Stimulated activated CD4-positive, alpha-beta T cell treated with anti-CD3 and anti-CD28 coated beads, Interleukin-15, amount 100 ng/mL, for 48 hours (primary cell): ENCODE data around the gene ZNF629.

Experiments used
- DNase-seq, 2 donors: peaks; one replicate each; pipeline ENCODE4 v3.0.0-alpha.2; 2020; ENCODE audit warnings: low read depth in 2 of 2

ZNF629 gene

DNA sequence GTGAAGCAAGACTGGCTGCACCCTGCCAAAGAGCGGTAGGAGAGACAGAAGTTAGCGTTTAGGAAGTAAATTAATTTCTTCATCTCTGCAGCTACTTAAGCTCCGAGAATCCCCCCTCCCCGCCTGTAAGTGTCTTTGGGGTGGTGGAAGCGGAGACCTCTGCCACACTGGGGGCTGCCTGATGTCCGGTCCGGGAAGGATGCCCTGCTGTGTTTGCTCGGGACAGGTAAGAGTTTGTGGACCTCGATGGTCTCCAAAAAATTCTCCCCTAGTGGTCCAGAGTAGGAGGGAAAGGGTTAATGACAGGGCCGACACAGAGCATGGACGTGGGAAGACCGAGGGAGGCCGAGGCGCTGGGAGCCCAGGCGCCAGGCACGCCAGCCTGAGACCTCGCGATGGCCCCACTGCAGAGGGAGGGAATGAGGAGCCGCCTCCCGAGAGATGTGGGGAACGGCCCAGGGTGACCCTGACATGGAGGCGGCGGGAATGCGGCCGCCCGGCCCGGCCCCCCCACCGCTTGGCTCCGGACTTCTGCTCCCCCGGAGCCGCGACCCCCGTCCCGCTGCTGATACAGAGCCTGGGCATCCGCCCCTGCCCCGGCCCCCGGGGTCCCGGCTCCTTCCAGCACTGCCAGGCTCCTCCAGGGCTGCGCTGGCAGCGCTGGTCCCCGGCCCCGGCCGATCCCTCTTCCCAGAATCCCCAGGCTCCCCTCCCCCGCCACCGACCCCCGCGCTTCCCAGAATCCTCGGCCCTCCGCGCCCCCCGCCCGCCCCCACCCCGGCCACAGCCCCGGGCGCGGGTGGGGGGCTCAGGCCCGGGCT lies 680 bp downstream of the ZNF629 start:
- DNase-seq = no peak

DNA sequence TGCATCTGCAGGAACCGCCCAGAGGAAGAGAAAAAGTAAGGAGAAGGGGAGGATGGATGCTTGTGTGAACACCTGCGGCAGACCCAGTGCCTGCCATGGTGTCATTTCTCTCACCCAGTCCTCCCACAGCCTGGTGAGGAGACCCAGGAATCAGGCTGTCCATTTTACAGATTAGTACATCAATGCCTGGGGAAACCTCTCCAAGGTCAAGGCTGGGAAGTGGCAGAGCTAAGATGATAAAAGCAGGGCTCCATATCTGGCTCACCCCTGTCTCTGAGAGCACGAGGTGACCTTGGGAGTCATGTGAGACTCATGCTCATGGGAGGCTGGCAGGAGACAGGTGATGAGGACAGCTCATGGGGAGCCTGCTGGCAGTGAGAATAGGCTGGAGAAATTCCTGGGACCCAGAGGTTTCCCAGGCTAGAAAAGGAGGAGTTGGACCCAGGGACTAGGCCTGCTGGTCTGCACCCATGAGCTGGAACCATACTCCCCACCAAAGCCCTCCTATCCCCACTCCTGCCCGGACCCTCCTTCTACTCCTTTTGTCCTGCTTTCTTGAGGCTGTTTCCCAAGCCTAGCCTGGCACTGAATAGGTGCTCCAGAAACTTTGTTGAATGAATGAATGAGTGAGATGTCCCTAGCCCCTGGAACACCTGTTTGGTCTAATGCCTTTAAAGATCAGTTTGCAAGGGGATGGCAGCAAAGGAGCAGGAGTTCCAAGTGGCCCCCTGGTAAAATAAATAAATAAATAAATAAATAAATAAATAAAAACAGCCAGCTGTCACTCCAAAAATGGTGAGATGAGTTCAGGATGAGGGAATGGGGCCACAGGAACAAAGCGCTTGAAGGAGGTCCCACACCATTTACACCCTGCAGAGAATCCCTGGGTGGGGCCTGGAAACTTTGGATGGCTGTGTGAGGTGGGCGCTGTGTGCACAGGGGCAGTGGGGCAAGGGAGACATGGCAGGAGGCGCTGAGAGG lies 1.6 kb downstream of the ZNF629 start:
- DNase-seq = no peak

DNA sequence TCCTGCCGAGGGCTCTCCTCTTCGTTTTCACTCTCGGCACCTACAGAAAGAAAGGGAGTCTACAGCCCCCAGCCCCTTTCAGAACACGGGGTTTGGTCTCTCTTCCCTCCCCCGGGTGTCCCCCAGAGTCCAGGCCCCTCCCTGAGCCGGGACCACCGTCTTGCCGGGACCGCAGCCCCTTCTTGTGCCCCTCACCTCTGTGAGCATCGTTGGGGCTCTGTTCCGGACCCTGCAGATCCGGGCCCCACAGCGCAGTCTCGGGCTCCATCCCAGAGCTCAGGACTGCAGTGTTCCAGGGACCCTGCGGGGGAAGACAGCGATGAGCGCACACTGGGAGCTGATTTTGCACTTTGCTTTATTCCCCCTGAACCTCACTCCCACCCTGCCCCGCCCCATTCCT lies 2.8 kb downstream of the ZNF629 start:
- no peak for DNase-seq

- DNase-seq = no peak
Measured at GRCh38 chr16:30783280-30784109, 3.5 kb downstream of the ZNF629 start.

GRCh38 chr16:30782486-30783279 lies 4.3 kb downstream of the ZNF629 start:
- DNase-seq = no peak

- DNase-seq = no peak
Measured at GRCh38 chr16:30780549-30780948, 6.5 kb downstream of the ZNF629 start.

- DNase-seq = no peak
Measured at GRCh38 chr16:30780021-30780420, 7.0 kb downstream of the ZNF629 start.

DNA sequence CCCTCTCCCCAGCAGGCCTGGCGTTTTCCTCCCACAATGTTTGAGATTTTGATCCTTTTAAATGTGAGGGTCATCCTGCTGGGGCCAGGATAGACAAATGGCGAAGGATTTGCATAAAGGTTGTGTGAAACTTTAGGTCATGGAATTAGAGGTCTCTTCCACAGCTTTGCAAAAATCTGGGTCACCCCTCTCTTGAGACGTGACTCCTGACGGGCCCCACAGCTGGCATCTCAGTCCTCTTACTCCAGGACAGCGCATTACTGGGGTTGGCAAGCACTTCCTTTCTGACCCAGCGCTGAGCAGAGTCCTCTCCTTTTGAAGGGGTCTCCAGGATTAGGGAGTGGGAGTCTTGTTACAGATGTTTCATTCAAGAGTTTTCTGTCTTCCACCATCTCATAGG lies 7.4 kb downstream of the ZNF629 start:
- DNase-seq = no peak

DNA sequence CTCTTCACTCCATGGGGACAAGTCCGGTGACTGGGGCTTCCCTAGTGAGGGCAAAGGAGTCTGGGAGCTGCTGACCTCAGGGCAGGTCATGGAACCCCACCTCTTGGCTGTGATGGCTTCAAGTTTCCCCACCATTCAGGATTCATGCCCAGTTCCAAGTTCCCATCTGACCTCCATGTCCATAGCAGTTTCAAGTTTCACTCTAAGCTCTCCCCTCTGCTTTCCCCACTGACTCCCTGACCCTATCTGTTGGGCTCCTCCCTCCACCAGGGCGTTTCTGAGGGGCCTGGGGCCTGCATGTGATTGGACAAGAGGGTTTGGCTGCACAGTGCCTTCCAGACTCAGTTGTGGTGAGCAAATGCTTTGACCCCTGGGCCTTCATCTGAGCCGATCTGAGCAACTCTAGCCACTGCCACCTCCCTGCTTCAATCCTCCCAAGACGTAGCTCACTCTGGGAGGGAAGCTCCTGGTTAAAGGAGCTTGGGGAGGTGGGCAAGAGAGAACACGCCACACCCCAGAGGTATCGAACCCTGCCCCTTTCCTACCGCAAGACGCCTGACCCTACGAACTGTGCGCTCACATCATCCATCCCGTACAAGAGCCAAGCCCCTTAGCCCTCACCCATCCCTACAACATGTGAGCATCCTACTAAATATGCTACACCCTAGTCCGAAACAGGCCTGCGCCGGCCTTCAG lies 8.3 kb downstream of the ZNF629 start:
- DNase-seq = no peak

DNA sequence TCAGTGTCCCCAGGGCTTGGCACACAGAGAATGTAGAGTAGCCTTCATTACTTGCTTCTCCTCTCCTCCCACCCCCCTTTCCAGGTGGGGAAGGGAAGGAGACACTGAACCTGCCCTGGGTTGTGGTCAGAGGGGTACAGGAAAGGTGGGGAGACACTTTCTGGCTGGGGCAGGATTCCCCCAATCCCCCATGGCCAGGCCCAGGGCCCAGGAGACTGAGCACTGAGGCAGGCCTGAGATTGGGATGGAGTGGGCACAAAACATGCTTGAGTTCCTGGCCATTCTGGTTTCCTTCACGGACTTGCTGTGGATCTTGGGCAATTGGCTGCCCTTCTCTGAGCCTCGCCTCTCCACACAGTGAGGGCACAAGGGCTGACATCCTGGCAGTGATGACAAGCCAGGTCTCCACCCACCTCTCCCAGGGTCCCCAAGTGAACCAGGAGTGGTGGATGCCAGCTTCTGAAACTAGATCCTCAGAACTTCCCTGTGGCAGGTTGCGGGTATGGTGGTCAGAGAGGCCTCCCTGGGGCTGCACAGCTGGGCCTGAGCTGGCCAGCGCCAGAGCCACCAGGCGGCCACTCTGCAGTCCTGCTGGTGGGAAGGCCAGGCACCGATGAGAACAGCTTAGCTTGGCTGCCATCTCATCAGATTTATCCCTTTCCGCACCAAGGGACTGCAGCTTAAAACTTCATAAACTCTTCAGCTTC lies 9.3 kb downstream of the ZNF629 start:
- no peak for DNase-seq

DNA sequence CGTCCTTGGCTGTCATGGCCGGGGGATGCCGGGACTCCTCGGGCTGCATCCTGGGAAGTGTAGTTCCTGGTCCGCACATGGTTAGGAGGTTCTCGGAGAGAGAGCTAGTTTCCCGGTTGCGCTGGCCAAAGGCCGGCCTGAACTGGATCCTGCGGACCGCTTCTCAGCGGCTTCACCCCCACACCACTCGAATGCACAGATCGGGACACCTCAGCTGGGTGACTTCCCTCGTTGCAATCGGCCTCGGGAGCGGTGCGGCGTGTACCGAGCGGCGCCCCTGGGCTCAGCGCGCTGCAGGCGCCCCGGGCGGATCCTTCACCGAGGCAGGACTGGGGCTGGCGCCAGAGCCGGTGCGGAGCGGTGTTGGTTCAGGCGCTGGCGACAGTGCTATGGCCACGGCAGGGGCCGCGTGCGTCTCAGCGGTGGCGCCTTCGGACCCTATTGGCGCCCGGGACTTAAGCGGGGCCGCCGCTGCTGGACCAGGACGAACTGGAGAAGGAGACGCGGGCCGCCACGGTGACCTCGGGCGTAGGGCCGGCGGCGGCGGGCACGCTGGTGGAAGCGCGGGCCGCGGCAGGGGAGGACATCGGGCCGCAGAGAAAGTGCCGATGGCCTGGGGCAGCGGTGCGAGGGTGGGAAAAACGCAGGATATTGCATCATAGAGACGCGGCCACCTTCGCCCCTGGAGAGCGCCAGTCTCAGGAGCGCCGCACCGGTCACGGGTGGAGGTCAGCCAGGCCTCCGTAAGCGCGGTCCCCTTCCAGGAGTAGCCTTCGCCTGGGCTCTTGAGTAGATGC lies 11.4 kb downstream of the ZNF629 start:
- DNase-seq = peak; percentile 51 to 54

DNA sequence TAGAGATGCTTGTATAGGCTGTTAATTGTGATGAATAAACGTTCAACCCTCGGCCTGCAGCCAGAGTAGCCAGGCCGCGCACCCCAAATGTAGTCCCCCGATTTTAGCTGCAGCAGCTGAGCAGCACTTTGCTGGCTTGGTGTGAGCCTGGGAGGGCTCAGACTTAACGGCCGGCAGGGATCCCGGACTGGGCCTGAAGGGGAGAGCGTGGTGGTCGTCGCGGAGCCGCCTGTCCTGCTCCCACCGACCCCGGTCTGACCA lies 11.9 kb downstream of the ZNF629 start:
- no peak for DNase-seq

- DNase-seq = no peak
Measured at GRCh38 chr16:30774367-30775130, 12.5 kb downstream of the ZNF629 start.

DNA sequence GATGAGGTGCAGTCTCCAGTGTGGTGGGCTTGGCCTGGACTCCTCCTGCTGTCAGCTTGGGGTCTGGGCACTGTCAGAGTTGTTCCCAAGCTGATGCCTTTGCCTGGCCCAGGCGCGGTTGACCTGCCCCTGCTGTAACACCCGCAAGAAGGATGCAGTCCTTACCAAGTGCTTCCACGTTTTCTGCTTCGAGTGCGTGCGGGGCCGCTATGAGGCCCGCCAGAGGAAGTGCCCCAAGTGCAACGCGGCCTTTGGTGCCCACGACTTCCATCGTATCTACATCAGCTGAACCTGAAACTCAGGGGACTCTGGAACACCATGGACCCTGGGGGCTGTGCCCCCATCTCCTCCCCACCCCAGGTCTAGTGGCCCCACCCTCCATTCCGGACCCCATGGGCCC lies 13.2 kb downstream of the ZNF629 start:
- DNase-seq = no peak

GRCh38 chr16:30771726-30772125 lies 15.3 kb downstream of the ZNF629 start:
- no peak for DNase-seq

DNA sequence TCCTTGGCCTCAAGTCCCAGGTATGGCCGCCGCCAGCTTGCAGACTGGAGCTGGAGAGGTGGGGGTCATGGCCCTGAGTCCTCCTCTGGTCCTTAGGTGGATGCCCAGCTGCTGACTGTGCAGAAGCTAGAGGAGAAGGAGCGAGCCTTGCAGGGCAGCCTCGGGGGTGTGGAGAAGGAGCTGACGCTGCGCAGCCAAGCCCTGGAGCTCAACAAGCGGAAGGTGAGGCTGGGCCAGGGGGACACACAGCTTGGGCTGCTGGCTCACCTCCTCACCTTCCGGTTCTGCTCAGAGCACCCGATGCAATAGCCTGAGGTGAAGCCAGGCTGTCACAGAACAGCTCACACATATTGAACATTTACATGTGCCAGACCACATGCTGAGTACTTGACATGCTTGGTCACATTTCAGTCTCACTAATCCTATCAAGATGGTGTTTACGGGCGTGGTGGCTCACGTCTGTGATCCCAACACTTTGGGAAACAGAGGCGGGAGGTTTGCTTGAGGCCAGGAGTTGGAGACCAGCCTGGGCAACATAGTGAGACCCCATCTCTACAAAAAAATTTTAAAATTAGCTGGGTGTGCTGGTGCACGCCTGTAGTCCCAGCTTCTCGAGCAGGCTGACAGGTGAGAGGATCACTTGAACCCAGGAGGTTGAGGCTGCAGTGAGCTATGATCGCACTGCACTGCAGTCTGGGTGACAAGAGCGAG lies 17.5 kb downstream of the ZNF629 start:
- DNase-seq = no peak

DNA sequence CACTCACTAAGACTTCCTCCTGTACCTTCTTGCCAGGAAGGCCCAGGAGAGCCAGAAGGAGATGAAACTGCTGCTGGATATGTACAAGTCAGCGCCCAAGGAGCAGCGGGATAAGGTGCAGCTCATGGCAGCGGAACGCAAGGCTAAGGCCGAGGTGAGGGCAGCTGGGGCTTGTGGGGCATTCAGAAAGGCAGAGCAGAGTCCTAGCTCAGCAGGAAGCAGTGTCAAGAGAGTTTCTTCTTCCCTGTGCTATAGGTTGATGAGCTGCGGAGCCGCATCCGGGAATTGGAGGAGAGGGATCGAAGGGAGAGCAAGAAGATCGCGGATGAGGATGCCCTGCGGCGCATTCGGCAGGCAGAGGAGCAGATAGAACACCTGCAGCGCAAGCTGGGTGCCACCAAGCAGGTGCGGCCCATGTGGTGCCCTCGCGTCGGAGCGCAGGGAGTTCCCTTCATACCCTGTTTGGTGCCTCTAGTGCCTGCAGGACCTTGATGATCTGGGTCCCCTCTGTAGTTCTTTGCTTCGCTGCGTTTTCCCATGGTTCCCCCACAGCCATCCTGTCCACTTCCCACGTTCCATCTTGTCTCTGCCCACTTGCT lies 18.3 kb downstream of the ZNF629 start:
- DNase-seq = no peak
